ENCODE measurements around the gene ZBED2.

Gene ZBED2

DNA sequence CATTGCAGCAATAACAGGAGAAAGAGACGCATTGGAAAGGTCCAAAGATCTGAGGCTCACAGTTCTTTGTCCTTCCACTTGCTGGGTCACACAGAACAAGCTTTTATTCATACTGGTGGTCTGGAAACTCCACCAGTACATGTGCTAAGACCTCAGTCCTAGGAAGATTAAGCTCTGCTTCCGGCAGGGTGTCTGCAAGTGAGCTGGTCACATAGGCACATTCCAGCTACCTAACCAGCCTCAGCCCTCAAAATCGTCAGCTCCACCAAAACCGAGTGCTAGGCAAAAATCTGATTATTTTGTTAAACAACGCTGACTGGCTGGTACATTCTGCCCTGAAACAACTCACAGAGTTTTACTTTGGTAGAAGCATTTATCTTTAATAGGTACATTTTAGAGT lies 2.2 kb downstream of the ZBED2 start:
- Histone ChIP-seq H3K4me3 (replicated peaks; ENCODE audit: insufficient read depth, low read length) (no peak overlapping the region), H3K27ac (replicated peaks) (no peak overlapping the region), H3K27me3 (ENCODE audit: insufficient read depth, poor library complexity, severe bottlenecking) (no peaks in the 10 kb centered on the region)
- DNase-seq (ENCODE audit: low read depth in 1 of 2, low spot score in 1 of 2), result no peak
- TF ChIP-seq POLR2AphosphoS5 (IDR thresholded peaks at IDR 0.05; ENCODE audit: low read depth) (no peak), GABPA (IDR thresholded peaks at IDR 0.05; ENCODE audit: low read depth) (no peak), SPI1 (IDR thresholded peaks at IDR 0.05; ENCODE audit: borderline replicate concordance, low read depth) (no peak)
- TF ChIP-seq, protein P1, sequence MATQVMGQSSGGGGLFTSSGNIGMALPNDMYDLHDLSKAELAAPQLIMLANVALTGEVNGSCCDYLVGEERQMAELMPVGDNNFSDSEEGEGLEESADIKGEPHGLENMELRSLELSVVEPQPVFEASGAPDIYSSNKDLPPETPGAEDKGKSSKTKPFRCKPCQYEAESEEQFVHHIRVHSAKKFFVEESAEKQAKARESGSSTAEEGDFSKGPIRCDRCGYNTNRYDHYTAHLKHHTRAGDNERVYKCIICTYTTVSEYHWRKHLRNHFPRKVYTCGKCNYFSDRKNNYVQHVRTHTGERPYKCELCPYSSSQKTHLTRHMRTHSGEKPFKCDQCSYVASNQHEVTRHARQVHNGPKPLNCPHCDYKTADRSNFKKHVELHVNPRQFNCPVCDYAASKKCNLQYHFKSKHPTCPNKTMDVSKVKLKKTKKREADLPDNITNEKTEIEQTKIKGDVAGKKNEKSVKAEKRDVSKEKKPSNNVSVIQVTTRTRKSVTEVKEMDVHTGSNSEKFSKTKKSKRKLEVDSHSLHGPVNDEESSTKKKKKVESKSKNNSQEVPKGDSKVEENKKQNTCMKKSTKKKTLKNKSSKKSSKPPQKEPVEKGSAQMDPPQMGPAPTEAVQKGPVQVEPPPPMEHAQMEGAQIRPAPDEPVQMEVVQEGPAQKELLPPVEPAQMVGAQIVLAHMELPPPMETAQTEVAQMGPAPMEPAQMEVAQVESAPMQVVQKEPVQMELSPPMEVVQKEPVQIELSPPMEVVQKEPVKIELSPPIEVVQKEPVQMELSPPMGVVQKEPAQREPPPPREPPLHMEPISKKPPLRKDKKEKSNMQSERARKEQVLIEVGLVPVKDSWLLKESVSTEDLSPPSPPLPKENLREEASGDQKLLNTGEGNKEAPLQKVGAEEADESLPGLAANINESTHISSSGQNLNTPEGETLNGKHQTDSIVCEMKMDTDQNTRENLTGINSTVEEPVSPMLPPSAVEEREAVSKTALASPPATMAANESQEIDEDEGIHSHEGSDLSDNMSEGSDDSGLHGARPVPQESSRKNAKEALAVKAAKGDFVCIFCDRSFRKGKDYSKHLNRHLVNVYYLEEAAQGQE (IDR thresholded peaks at IDR 0.05; ENCODE audit: insufficient replicate concordance, low read depth), result no peak
- TF ChIP-seq, protein P2, sequence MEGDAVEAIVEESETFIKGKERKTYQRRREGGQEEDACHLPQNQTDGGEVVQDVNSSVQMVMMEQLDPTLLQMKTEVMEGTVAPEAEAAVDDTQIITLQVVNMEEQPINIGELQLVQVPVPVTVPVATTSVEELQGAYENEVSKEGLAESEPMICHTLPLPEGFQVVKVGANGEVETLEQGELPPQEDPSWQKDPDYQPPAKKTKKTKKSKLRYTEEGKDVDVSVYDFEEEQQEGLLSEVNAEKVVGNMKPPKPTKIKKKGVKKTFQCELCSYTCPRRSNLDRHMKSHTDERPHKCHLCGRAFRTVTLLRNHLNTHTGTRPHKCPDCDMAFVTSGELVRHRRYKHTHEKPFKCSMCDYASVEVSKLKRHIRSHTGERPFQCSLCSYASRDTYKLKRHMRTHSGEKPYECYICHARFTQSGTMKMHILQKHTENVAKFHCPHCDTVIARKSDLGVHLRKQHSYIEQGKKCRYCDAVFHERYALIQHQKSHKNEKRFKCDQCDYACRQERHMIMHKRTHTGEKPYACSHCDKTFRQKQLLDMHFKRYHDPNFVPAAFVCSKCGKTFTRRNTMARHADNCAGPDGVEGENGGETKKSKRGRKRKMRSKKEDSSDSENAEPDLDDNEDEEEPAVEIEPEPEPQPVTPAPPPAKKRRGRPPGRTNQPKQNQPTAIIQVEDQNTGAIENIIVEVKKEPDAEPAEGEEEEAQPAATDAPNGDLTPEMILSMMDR (IDR thresholded peaks at IDR 0.05; ENCODE audit: insufficient read depth, low read length), result no peak

DNA sequence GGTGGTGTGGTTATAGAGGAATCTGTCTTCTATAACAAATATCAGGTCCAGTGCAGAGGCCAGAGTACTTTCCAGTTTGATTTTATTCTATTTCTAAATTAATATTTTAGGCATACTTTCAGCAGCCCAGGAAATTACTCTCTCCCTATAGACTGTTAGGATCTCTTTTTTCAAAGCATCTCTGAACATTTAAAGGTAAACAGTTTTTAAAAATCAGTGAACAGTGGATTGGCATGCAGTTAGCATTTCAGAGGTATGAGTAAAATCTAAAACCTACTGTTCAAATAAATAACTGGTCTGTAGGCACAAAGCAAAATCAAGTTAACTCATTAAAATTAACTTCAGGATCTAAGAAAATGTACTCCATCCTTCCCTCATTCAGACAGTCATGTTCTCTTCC lies 3.0 kb downstream of the ZBED2 start:
- H3K4me3 ChIP-seq (replicated peaks; ENCODE audit: insufficient read depth, low read length), result no peak overlapping the region
- TF ChIP-seq SPI1 (IDR thresholded peaks at IDR 0.05; ENCODE audit: borderline replicate concordance, low read depth) (no peak), POLR2AphosphoS5 (IDR thresholded peaks at IDR 0.05; ENCODE audit: low read depth) (no peak), GABPA (IDR thresholded peaks at IDR 0.05; ENCODE audit: low read depth) (no peak)
- TF ChIP-seq, protein P1 (IDR thresholded peaks at IDR 0.05; ENCODE audit: insufficient replicate concordance, low read depth), result no peak
- TF ChIP-seq, protein P2 (IDR thresholded peaks at IDR 0.05; ENCODE audit: insufficient read depth, low read length), result no peak
- H3K27ac ChIP-seq (replicated peaks), result no peak overlapping the region
- H3K27me3 ChIP-seq (ENCODE audit: insufficient read depth, poor library complexity, severe bottlenecking), result no peaks in the 10 kb centered on the region
- DNase-seq (ENCODE audit: low read depth in 1 of 2, low spot score in 1 of 2), result no peak

DNA sequence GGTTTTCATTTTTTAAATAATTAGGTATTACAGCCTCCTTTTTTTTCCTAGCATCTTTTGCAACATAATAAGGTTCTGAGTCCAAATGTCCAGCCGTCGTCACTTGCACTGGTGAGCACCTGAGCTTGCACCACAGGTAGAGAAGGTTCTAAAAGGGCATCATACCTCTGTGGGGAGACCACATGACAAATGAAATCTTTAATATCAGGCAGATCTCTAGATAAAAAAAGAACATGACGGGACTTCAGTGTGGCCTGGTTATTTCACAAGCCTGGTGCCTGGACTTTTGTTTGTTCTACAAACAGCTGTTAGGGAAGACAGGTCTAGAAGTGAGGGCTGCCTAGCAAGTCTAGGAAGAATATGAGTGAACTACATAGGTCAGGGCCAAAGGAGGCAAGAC lies 3.6 kb downstream of the ZBED2 start:
- DNase-seq (ENCODE audit: low read depth in 1 of 2, low spot score in 1 of 2), result no peak
- no peaks in the 10 kb centered on the region for H3K27me3 ChIP-seq (ENCODE audit: insufficient read depth, poor library complexity, severe bottlenecking)
- no peak overlapping the region for H3K27ac ChIP-seq (replicated peaks)
- H3K4me3 ChIP-seq (replicated peaks; ENCODE audit: insufficient read depth, low read length), result no peak overlapping the region
- TF ChIP-seq, protein P2 (IDR thresholded peaks at IDR 0.05; ENCODE audit: insufficient read depth, low read length), result no peak
- TF ChIP-seq, protein P1 (IDR thresholded peaks at IDR 0.05; ENCODE audit: insufficient replicate concordance, low read depth), result no peak
- no peak for TF ChIP-seq GABPA (IDR thresholded peaks at IDR 0.05; ENCODE audit: low read depth)
- TF ChIP-seq POLR2AphosphoS5 (IDR thresholded peaks at IDR 0.05; ENCODE audit: low read depth), result no peak
- TF ChIP-seq SPI1 (IDR thresholded peaks at IDR 0.05; ENCODE audit: borderline replicate concordance, low read depth), result no peak

Measured in HL-60 (cell line).